Neural cell (in vitro differentiated cells): ENCODE measurements around the gene TUBA1A.
"Not testable (repeated sequence)": the region's sequence is repeated elsewhere in the genome, so short reads cannot be mapped to it uniquely, and the experiment has no call there.

Experiments
- CTCF ChIP-seq: fragments of 450-650 bp; IDR thresholded peaks from 2 replicates; pipeline ENCODE4 v1.5.1; 2014; ENCODE audit warnings: antibody characterized with exemption, mild to moderate bottlenecking, moderate library complexity; ENCODE audit not compliant: poor library complexity, severe bottlenecking
- EP300 ChIP-seq: fragments of 450-650 bp; conservative IDR thresholded peaks from 2 replicates; pipeline ENCODE4 v1.6.1; 2014; ENCODE audit warnings: antibody characterized with exemption, mild to moderate bottlenecking, moderate library complexity; ENCODE audit not compliant: poor library complexity, severe bottlenecking
- MXI1 ChIP-seq: fragments of 450-650 bp; conservative IDR thresholded peaks from 2 replicates; pipeline ENCODE4 v1.6.1; 2014; ENCODE audit warnings: antibody characterized with exemption, mild to moderate bottlenecking; ENCODE audit not compliant: poor library complexity, severe bottlenecking
- POLR2AphosphoS5 ChIP-seq: IDR thresholded peaks from 2 replicates; pipeline ENCODE4 v1.6.1; 2012
- RAD21 ChIP-seq: fragments of 450-650 bp; conservative IDR thresholded peaks from 2 replicates; pipeline ENCODE4 v1.6.1; 2014; ENCODE audit warnings: antibody characterized with exemption, mild to moderate bottlenecking, moderate library complexity
- REST ChIP-seq: IDR thresholded peaks from 2 replicates; pipeline ENCODE4 v1.6.1; 2012; ENCODE audit warnings: borderline replicate concordance
- TAF1 ChIP-seq: IDR thresholded peaks from 2 replicates; pipeline ENCODE4 v1.6.1; 2012; ENCODE audit warnings: low read depth

- TF ChIP-seq CTCF, MXI1, POLR2AphosphoS5, RAD21, REST, EP300, TAF1: not testable (repeated sequence)
Observed at GRCh38 chr12:49161901-49162300, 27.0 kb downstream of the TUBA1A start.
